GM12878 (cell line): ENCODE measurements around the gene ARL10. TPM values are rescaled to one million over a fixed set of nuclear protein-coding genes. Genes with fewer than 3 reads are reported as not detected.

Experiments used
- ATAC-seq: fragments of 200-7000 bp; cut with Tn5 transposase; 3 replicates; pipeline ENCODE4 v1.9.1; 2020; ENCODE audit warnings: mild to moderate bottlenecking, moderate library complexity
- BruUV-seq: library from RNA; stranded (reverse); fragments of 400-500 nt; replicated peaks from 2 replicates; lab custom pipeline; 2021; lab: Mats Ljungman, UMichigan
- CTCF ChIA-PET: fragments of 300-600 bp; sonication (Branson Sonifier 250); formaldehyde crosslinking; extraction: SDS; loops from one replicate; lab custom pipeline; 2021; ENCODE audit warnings: inconsistent platforms; lab: Yijun Ruan, JAX
- POLR2A ChIA-PET: fragments of 350-600 bp; formaldehyde crosslinking; extraction: SDS; loops from one replicate; lab custom pipeline; 2021; ENCODE audit warnings: inconsistent platforms; lab: Charles Lee
- RAD21 ChIA-PET: fragments of 300-600 bp; sonication (Branson Sonifier 250); formaldehyde crosslinking; loops from one replicate; lab custom pipeline; 2023; ENCODE audit warnings: antibody characterized with exemption; ENCODE audit not compliant: unreplicated experiment; lab: Charles Lee
- SMC1A ChIA-PET: fragments of 300-600 bp; sonication (Branson Sonifier 250); formaldehyde crosslinking; loops from one replicate; lab custom pipeline; 2023; ENCODE audit not compliant: unreplicated experiment, uncharacterized antibody; lab: Charles Lee
- DNase-seq: peaks from one replicate; pipeline ENCODE4 v3.0.0-alpha.2; 2011; ENCODE audit warnings: low read depth, low spot score
- FAIRE-seq: peaks from 3 replicates; lab custom pipeline; 2011; peaks lifted over from hg19 to GRCh38; lab: Jason Lieb, UNC
- H2AFZ ChIP-seq: 2 replicates; pipeline ENCODE4 v1.6.0; 2011; ENCODE audit warnings: low read depth, low read length, control low read depth; ENCODE audit not compliant: control insufficient read depth
- H3K27ac ChIP-seq: 2 replicates; pipeline ENCODE4 v1.5.1; 2011; ENCODE audit warnings: control low read depth; ENCODE audit not compliant: control insufficient read depth, insufficient read depth
- H3K27me3 ChIP-seq, 2 experiments: replicated peaks in 1 of 2; 2 replicates each; pipeline versions ENCODE4 v1.6.0 to v1.6.1; 2011; ENCODE audit warnings: low read length in 1 of 2; ENCODE audit not compliant: control insufficient read depth in 2 of 2, insufficient read depth in 2 of 2
- H3K36me3 ChIP-seq, 2 experiments: 2 replicates each; pipeline ENCODE4 v1.5.1; 2011; ENCODE audit warnings: low read length in 1 of 2; ENCODE audit not compliant: control insufficient read depth in 2 of 2, insufficient read depth in 2 of 2
- H3K4me1 ChIP-seq: 2 replicates; pipeline ENCODE4 v1.6.1; 2011; ENCODE audit warnings: mild to moderate bottlenecking, low read length, moderate library complexity, mixed read lengths; ENCODE audit not compliant: control insufficient read depth, insufficient read depth
- H3K4me2 ChIP-seq: 2 replicates; pipeline ENCODE4 v1.6.0; 2011; ENCODE audit warnings: control low read depth; ENCODE audit not compliant: control insufficient read depth, insufficient read depth
- H3K4me3 ChIP-seq: fragments of 200-600 bp; sonication (generic); 2 replicates; pipeline ENCODE4 v1.5.1; 2016
- H3K79me2 ChIP-seq: 2 replicates; pipeline ENCODE4 v1.6.0; 2011; ENCODE audit warnings: low read length; ENCODE audit not compliant: control insufficient read depth, insufficient read depth
- H3K9ac ChIP-seq: 2 replicates; pipeline ENCODE4 v1.8.0; 2011; ENCODE audit warnings: low read length, control low read depth, mixed read lengths; ENCODE audit not compliant: control insufficient read depth, insufficient read depth
- H3K9me3 ChIP-seq: replicated peaks from 3 replicates; pipeline ENCODE4 v1.5.1; 2011; ENCODE audit warnings: mild to moderate bottlenecking, low read length; ENCODE audit not compliant: control insufficient read depth, insufficient read depth
- H4K20me1 ChIP-seq: 2 replicates; pipeline ENCODE4 v1.6.0; 2011; ENCODE audit not compliant: control insufficient read depth, insufficient read depth
- BACH1 ChIP-seq: fragments of 450-650 bp; IDR thresholded peaks from 2 replicates; pipeline ENCODE4 v1.6.1; 2017; ENCODE audit warnings: mild to moderate bottlenecking, borderline replicate concordance
- BMI1 ChIP-seq: fragments of 450-650 bp; IDR thresholded peaks from 2 replicates; pipeline ENCODE4 v1.6.1; 2016; ENCODE audit warnings: mild to moderate bottlenecking, moderate library complexity, borderline replicate concordance
- CEBPB ChIP-seq, 2 experiments: fragments of 150-350 bp in 1 of 2; IDR thresholded peaks; 2 replicates each; pipeline ENCODE4 v1.6.1; 2012 to 2014; ENCODE audit warnings: low read depth in 2 of 2, low read length in 2 of 2, borderline replicate concordance in 1 of 2, inconsistent platforms in 1 of 2
- DPF2 ChIP-seq: fragments of 450-650 bp; IDR thresholded peaks from 2 replicates; pipeline ENCODE4 v1.6.1; 2017; ENCODE audit warnings: mild to moderate bottlenecking
- EED ChIP-seq: sonication (generic); IDR thresholded peaks from 2 replicates; pipeline ENCODE4 v1.6.1; 2016; ENCODE audit warnings: antibody characterized with exemption, low read depth
- FOXM1 ChIP-seq: IDR thresholded peaks from 2 replicates; pipeline ENCODE4 v1.6.1; 2012; ENCODE audit warnings: low read depth, mild to moderate bottlenecking, inconsistent platforms, low read length, moderate library complexity
- GATAD2B ChIP-seq: fragments of 450-650 bp; conservative IDR thresholded peaks from 2 replicates; pipeline ENCODE4 v1.6.1; 2017; ENCODE audit warnings: low read depth, mild to moderate bottlenecking, moderate library complexity
- IKZF2 ChIP-seq, 2 experiments: fragments of 450-650 bp; IDR thresholded peaks; 2 replicates each; pipeline ENCODE4 v1.6.1; 2017; ENCODE audit warnings: mild to moderate bottlenecking in 2 of 2, moderate library complexity in 2 of 2
- NR2F1 ChIP-seq: fragments of 450-650 bp; conservative IDR thresholded peaks from 2 replicates; pipeline ENCODE4 v1.6.1; 2017; ENCODE audit warnings: mild to moderate bottlenecking
- RAD21 ChIP-seq: IDR thresholded peaks from 2 replicates; pipeline ENCODE4 v1.6.1; 2011; ENCODE audit warnings: mild to moderate bottlenecking, low read depth, low read length, moderate library complexity; ENCODE audit not compliant: insufficient read depth
- SMARCA5 ChIP-seq: fragments of 450-650 bp; IDR thresholded peaks from 2 replicates; pipeline ENCODE4 v1.6.1; 2017; ENCODE audit warnings: mild to moderate bottlenecking
- TARDBP ChIP-seq: IDR thresholded peaks from 2 replicates; pipeline ENCODE4 v1.6.1; 2016; ENCODE audit warnings: borderline replicate concordance
- TCF3 ChIP-seq: IDR thresholded peaks from 2 replicates; pipeline ENCODE4 v1.6.1; 2012; ENCODE audit warnings: low read depth, mild to moderate bottlenecking, low read length, borderline replicate concordance; ENCODE audit not compliant: insufficient read depth
- YY1 ChIP-seq: IDR thresholded peaks from 2 replicates; pipeline ENCODE4 v1.6.1; 2011; ENCODE audit warnings: low read depth, mild to moderate bottlenecking, low read length
- ZNF274 ChIP-seq: IDR thresholded peaks from one replicate; pipeline ENCODE4 v1.8.0; 2011; ENCODE audit not compliant: insufficient read length, insufficient read depth
- WGBS: methylation state at CpG from one replicate; pipeline ENCODE4 v1.1.6; 2016; ENCODE audit warnings: low lambda C conversion rate; ENCODE audit not compliant: insufficient replicate concordance, insufficient coverage; ENCODE audit errors: missing lambda C conversion rate; 5-methylcytosine and 5-hydroxymethylcytosine counted together
- in situ Hi-C: fragments of 300-500 bp; cut with MboI; formaldehyde crosslinking; loops from 9 replicates; pipeline ENCODE4 v1.14.3; 2018; ENCODE audit warnings: mixed read lengths
- intact Hi-C: fragments of 100-400 bp; cut with micrococcal nuclease; formaldehyde crosslinking; loops from one replicate; pipeline ENCODE4 v1.14.2; 2022; ENCODE audit not compliant: unreplicated experiment
- polyA plus RNA-seq, 11 experiments: library from polyadenylated mRNA; depleted of rRNA in 4 of 11; unstranded in 6 of 11; stranded (reverse) in 5 of 11; fragments of >200 nt; fragmentation: Nextera tagmentation in 4 of 11; fragmentation: Illumina TruSeq in 1 of 11; extraction: Ambion mirVana in 4 of 11; extraction: Trizol in 1 of 11; gene quantifications; 1 replicate in 1 of 11; 2 replicates in 10 of 11; pipeline versions ENCODE4 v1.2.1 to v1.2.3, GENCODE V29; 2011 to 2016; ENCODE audit warnings: inconsistent platforms in 2 of 11, missing spikeins in 2 of 11, low read depth in 1 of 11
- total RNA-seq, 4 experiments: library from RNA; depleted of rRNA in 3 of 4; stranded (reverse); fragments of >200 nt in 3 of 4; fragmentation: Illumina TruSeq in 1 of 4; extraction: Trizol in 1 of 4; gene quantifications; 2 replicates each; pipeline versions ENCODE4 v1.2.1 to v1.2.3, GENCODE V29; 2013 to 2021
- TF ChIP-seq, protein P1 (sequence below): fragments of 450-650 bp; IDR thresholded peaks from 2 replicates; pipeline ENCODE4 v1.6.1; 2016; ENCODE audit warnings: mild to moderate bottlenecking
- TF ChIP-seq, protein P2 (sequence below): IDR thresholded peaks from 2 replicates; pipeline ENCODE4 v1.6.1; 2011; ENCODE audit warnings: mild to moderate bottlenecking, low read depth, low read length, moderate library complexity; ENCODE audit not compliant: insufficient replicate concordance

Gene ARL10
- total and polyA plus RNA-seq, 10 of the 15 experiments (the other 5 are each of a cell fraction or from before 2014, with no cell fraction given), result 0.44 to 6.4 (median 2.4) TPM

DNA sequence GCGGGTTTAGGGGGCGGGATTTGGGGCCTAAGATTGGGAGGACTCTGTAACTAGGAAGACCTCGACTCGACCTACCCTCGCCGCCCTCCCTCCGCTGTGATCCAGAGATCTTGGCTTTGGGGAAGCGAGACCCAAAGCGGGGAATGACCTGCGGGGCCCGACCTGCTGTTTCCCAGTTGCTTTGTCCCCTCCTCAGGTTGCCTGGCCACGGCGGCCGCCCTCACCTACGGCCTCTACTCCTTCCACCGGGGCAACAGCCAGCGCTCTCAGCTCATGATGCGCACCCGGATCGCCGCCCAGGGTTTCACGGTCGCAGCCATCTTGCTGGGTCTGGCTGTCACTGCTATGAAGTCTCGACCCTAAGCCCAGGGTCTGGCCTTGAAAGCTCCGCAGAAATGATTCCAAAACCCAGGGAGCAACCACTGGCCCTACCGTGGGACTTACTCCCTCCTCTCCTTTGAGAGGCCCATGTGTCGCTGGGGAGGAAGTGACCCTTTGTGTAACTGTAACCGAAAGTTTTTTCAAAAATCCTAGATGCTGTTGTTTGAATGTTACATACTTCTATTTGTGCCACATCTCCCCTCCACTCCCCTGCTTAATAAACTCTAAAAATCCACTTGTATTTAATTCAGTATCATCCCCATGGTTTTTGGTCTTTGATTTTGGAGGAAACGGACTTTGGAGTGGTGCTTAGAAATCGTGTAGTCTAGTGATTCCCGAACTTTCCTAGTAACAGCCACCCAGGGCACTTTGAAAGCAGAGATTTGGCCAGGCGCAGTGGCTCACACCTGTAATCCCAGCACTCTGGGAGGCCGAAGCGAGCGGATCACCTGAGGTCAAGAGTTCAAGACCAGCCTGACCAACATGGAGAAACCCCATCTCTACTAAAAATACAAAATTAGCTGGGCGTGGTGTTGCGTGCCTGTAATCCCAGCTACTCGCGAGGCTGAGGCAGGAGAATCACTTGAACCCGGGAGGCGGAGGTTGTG, 24.1 kb downstream of the ARL10 start (continued):
- TF ChIP-seq YY1 (peak; percentile 94), TCF3 (0 out of 2 replicates have a peak, but pooled peaks have one; percentile 11), EED (no peak), RAD21 (no peak), BMI1 (0 out of 2 replicates have a peak, but pooled peaks have one; percentile 28), SMARCA5 (no peak), NR2F1 (no peak), BACH1 (peak; percentile 65; the same call in 1 of the 2 replicates)
- TF ChIP-seq, protein P1, sequence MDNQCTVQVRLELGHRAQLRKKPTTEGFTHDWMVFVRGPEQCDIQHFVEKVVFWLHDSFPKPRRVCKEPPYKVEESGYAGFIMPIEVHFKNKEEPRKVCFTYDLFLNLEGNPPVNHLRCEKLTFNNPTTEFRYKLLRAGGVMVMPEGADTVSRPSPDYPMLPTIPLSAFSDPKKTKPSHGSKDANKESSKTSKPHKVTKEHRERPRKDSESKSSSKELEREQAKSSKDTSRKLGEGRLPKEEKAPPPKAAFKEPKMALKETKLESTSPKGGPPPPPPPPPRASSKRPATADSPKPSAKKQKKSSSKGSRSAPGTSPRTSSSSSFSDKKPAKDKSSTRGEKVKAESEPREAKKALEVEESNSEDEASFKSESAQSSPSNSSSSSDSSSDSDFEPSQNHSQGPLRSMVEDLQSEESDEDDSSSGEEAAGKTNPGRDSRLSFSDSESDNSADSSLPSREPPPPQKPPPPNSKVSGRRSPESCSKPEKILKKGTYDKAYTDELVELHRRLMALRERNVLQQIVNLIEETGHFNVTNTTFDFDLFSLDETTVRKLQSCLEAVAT, result peak; percentile 48
- TF ChIP-seq, all 136 proteins: peak for 19

DNA sequence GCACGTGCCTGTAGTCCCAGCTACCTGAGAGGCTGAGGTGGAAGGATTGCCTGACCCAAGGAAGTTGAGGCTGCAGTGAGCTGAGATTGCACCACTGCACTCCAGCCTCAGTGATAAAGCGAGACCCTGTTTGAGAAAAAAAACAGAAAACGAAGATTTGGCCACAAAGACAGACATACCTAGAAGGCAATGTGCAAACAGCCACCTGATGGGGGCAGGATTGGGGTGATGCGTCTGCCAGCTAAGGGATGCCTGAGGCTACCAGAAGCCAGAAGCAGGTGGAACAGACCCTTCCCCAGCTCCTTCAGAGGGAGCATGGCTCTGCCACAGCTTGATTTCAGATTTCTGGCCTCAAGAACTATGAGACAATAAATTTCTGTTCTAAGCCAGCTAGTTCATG, 26.2 kb downstream of the ARL10 start:
- H3K27ac ChIP-seq, result no peak overlapping the region
- ChIA-PET RAD21 (no interaction called here), SMC1A (interaction anchor here (0.6 to 1.4 kb wide), 3 partner anchors 39 to 57 kb away, joined by 3 to 4 read pairs (median 3); partner anchors contain the start of gene FAF2), CTCF (interaction anchor here (0.5 to 0.8 kb wide), 3 partner anchors 17 to 57 kb away, joined by 3 read pairs; no protein-coding TSS in a partner anchor), POLR2A (interaction anchor here (1.4 to 2.1 kb wide), 2 partner anchors 40 to 144 kb away, joined by 4 to 5 read pairs; no protein-coding TSS in a partner anchor)
- no peak for FAIRE-seq
- H4K20me1 ChIP-seq, result no peaks in the 10 kb centered on the region
- H3K9ac ChIP-seq, result no peak overlapping the region
- in situ Hi-C loops (no loop called here), intact Hi-C loops (no loop called here)
- no peak for DNase-seq
- H2AFZ ChIP-seq, result no peak overlapping the region
- H3K4me3 ChIP-seq, result no peak overlapping the region
- peaks cover 3% of the 10 kb centered on the region in 2 experiments; a peak in 2 of 4 replicates for H3K36me3 ChIP-seq
- WGBS, result 89% methylated on average over 4 of the region's 4 CpGs
- peaks cover 10% of the 10 kb centered on the region for H3K4me1 ChIP-seq
- ATAC-seq, result no peak
- H3K9me3 ChIP-seq, result no peaks in the 10 kb centered on the region
- peaks cover 35% of the 10 kb centered on the region for H3K79me2 ChIP-seq
- no TSS peak for BruUV-seq
- no peaks in the 10 kb centered on the region for H3K27me3 ChIP-seq
- H3K4me2 ChIP-seq, result no peak overlapping the region
- TF ChIP-seq, protein P2, sequence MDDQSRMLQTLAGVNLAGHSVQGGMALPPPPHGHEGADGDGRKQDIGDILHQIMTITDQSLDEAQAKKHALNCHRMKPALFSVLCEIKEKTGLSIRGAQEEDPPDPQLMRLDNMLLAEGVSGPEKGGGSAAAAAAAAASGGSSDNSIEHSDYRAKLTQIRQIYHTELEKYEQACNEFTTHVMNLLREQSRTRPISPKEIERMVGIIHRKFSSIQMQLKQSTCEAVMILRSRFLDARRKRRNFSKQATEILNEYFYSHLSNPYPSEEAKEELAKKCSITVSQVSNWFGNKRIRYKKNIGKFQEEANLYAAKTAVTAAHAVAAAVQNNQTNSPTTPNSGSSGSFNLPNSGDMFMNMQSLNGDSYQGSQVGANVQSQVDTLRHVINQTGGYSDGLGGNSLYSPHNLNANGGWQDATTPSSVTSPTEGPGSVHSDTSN, result no peak
- TF ChIP-seq DPF2, result no peak
- no peak for TF ChIP-seq ZNF274
- no peak for TF ChIP-seq CEBPB (IDR thresholded peaks at IDR 0.05; ENCODE audit: borderline replicate concordance in 1 of 2, low read depth in 2 of 2, low read length in 2 of 2)
- no peak for TF ChIP-seq FOXM1
- TF ChIP-seq IKZF2 (IDR thresholded peaks at IDR 0.05), result no peak
- TF ChIP-seq GATAD2B, result no peak
- no peak for TF ChIP-seq TARDBP
